Activated T-cell treated with anti-CD3 and anti-CD28 coated beads, Interleukin-2, amount 50 U/mL, for 4 hours (primary cell): Measurements from ENCODE around the gene TPRN. TPM values are rescaled to one million over a fixed set of nuclear protein-coding genes. Genes with fewer than 3 reads are reported as not detected.

Experiments
- total RNA-seq, 3 donors: library from RNA; stranded (reverse); gene quantifications; one replicate each; pipeline ENCODE4 v1.2.1, GENCODE V29; 2021

The TPRN gene
- total RNA-seq, 3 donors from 2014 or later: 15.4 to 15.6 (median 15.5) TPM

Other genes starting within 250 kb of the TPRN start
- 1 to 10 TPM in 1 of 3 donors, under 1 TPM in 2; 0.49 to 1.2 (median 0.58) TPM for gene LCN12, start 248.5 kb downstream of the TPRN start, total RNA-seq
- under 1 TPM in 2 of 3 donors, not detected in 1; 0.30 to 0.51 TPM for gene PTGDS, start 223.2 kb downstream of the TPRN start, total RNA-seq
- gene LCNL1, start 217.7 kb downstream of the TPRN start, total RNA-seq: not detected
- gene PAXX, start 208.3 kb downstream of the TPRN start, total RNA-seq: 100 to 1,000 TPM; 106 to 126 (median 123) TPM
- gene CLIC3, start 204.2 kb downstream of the TPRN start, total RNA-seq: under 1 TPM in 2 of 3 donors, not detected in 1; 0.18 to 0.54 TPM
- 10 to 100 TPM in 2 of 3 donors, 1 to 10 TPM in 1; 9.1 to 15.3 (median 14.3) TPM for gene ABCA2, start 172.5 kb downstream of the TPRN start, total RNA-seq
- gene FUT7, start 168.7 kb downstream of the TPRN start, total RNA-seq: 1 to 10 TPM in 1 of 3 donors, under 1 TPM in 2; 0.74 to 2.4 (median 0.81) TPM
- 10 to 100 TPM; 15.1 to 33.0 (median 23.2) TPM for gene NPDC1, start 154.6 kb downstream of the TPRN start, total RNA-seq
- gene ENTPD2, start 146.7 kb downstream of the TPRN start, total RNA-seq: under 1 TPM in 1 of 3 donors, not detected in 2; 0.34 TPM
- 1 to 10 TPM; 3.6 to 5.5 (median 4.6) TPM for gene SAPCD2, start 130.2 kb downstream of the TPRN start, total RNA-seq
- 1 to 10 TPM; 5.6 to 8.4 (median 7.8) TPM for gene UAP1L1, start 123.2 kb downstream of the TPRN start, total RNA-seq
- gene MAN1B1, start 113.8 kb downstream of the TPRN start, total RNA-seq: 10 to 100 TPM; 30.7 to 34.0 (median 33.5) TPM
- 100 to 1,000 TPM; 352 to 394 (median 392) TPM for gene DPP7, start 86.0 kb downstream of the TPRN start, total RNA-seq
- gene GRIN1, start 61.6 kb downstream of the TPRN start, total RNA-seq: under 1 TPM in 2 of 3 donors, not detected in 1; 0.13 to 0.26 TPM
- gene LRRC26, start 30.7 kb downstream of the TPRN start, total RNA-seq: under 1 TPM in 1 of 3 donors, not detected in 2; 0.18 TPM
- gene TMEM210, start 28.7 kb downstream of the TPRN start, total RNA-seq: not detected
- gene ANAPC2, start 12.2 kb downstream of the TPRN start, total RNA-seq: 10 to 100 TPM; 71.9 to 86.3 (median 73.3) TPM
- gene SSNA1, start 12.1 kb downstream of the TPRN start, total RNA-seq: 100 to 1,000 TPM; 144 to 156 (median 150) TPM
- gene TMEM203, start 4.9 kb upstream of the TPRN start, total RNA-seq: 10 to 100 TPM; 42.3 to 45.1 (median 44.4) TPM
- 10 to 100 TPM; 45.2 to 53.7 (median 50.5) TPM for gene NDOR1, start 5.0 kb upstream of the TPRN start, total RNA-seq
- 1 to 10 TPM; 3.3 to 6.0 (median 4.4) TPM for gene RNF208, start 21.5 kb upstream of the TPRN start, total RNA-seq
- under 1 TPM in 2 of 3 donors, not detected in 1; 0.46 to 0.50 TPM for gene CYSRT1, start 24.4 kb upstream of the TPRN start, total RNA-seq
- gene RNF224, start 26.8 kb upstream of the TPRN start, total RNA-seq: not detected
- not detected for gene SLC34A3, start 30.2 kb upstream of the TPRN start, total RNA-seq
- 100 to 1,000 TPM; 345 to 383 (median 380) TPM for gene TUBB4B, start 40.5 kb upstream of the TPRN start, total RNA-seq
- not detected for gene STPG3, start 50.5 kb upstream of the TPRN start, total RNA-seq
- 10 to 100 TPM; 72.0 to 81.1 (median 73.5) TPM for gene NELFB, start 54.6 kb upstream of the TPRN start, total RNA-seq
- 1 to 10 TPM; 3.2 to 4.0 (median 3.6) TPM for gene TOR4A, start 77.0 kb upstream of the TPRN start, total RNA-seq
- gene NRARP, start 101.5 kb upstream of the TPRN start, total RNA-seq: 10 to 100 TPM in 2 of 3 donors, 1 to 10 TPM in 1; 7.6 to 15.6 (median 11.6) TPM
- gene EXD3, start 222.4 kb upstream of the TPRN start, total RNA-seq: 1 to 10 TPM; 1.7 to 2.8 (median 2.5) TPM
- under 1 TPM; 0.34 to 0.82 (median 0.46) TPM for gene NOXA1, start 222.7 kb upstream of the TPRN start, total RNA-seq
- gene ENTPD8, start 240.6 kb upstream of the TPRN start, total RNA-seq: not detected